Transverse colon (tissue), 4 donors: ENCODE measurements around the gene TBL1XR1.

ENCODE experiments used
- EP300 ChIP-seq: sonication (generic); formaldehyde crosslinking; IDR thresholded peaks from one replicate; pipeline ENCODE4 v1.6.1; 2017; ENCODE audit warnings: antibody characterized with exemption, low read depth
- POLR2AphosphoS5 ChIP-seq, 3 donors: sonication (generic); formaldehyde crosslinking; IDR thresholded peaks; one replicate each; pipeline ENCODE4 v1.6.1; 2016; ENCODE audit warnings: antibody characterized with exemption in 3 of 3
- TF ChIP-seq, protein P1 (sequence below), 5 experiments: fragments of 200-600 bp in 3 of 5; fragments of 450-650 bp in 2 of 5; sonication (generic) in 3 of 5; IDR thresholded peaks; 1 replicate in 2 of 5; 2 replicates in 3 of 5; pipeline ENCODE4 v1.5.1; 2016 to 2017; ENCODE audit warnings: antibody characterized with exemption in 5 of 5, inconsistent platforms in 3 of 5, mild to moderate bottlenecking in 2 of 5, moderate library complexity in 1 of 5

DNA sequence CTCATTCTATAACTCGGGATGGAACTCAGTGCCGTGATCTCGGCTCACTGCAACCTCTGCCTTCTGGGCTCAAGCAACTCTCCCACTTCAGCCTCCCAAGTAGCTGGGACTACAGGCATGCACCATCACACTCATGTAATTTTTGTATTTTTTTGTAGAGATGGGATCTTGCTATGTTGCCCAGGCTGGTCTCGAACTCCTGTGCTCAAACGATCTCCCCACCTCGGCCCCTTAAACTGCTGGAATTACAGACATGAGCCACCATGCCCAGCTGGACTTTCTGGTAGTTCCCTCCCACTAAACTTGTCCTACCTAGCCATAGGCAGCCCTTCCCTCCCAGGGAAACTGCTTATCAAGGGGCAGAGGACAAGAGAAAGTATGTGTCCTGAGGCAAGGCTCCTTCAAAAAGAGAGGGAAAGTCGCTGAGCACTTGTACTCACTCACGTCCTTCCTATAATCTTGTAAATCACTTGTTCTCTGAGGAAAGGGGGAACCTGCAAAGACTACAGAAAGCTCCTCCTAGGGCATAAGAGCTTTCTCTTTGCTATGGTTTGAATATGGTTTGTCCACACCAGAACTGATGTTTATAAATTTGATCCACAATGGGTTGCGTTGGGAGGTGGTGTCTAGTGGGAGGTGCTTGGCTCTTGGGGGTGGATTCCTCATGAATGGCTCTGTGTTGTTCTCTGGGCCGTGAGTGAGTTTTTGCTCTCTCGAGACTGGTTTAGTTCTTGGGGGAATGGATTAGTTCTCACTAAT, 13.6 kb upstream of the TBL1XR1 start:
- TF ChIP-seq POLR2AphosphoS5 (IDR thresholded peaks at IDR 0.05) (no peak), EP300 (no peak)
- TF ChIP-seq, protein P1, sequence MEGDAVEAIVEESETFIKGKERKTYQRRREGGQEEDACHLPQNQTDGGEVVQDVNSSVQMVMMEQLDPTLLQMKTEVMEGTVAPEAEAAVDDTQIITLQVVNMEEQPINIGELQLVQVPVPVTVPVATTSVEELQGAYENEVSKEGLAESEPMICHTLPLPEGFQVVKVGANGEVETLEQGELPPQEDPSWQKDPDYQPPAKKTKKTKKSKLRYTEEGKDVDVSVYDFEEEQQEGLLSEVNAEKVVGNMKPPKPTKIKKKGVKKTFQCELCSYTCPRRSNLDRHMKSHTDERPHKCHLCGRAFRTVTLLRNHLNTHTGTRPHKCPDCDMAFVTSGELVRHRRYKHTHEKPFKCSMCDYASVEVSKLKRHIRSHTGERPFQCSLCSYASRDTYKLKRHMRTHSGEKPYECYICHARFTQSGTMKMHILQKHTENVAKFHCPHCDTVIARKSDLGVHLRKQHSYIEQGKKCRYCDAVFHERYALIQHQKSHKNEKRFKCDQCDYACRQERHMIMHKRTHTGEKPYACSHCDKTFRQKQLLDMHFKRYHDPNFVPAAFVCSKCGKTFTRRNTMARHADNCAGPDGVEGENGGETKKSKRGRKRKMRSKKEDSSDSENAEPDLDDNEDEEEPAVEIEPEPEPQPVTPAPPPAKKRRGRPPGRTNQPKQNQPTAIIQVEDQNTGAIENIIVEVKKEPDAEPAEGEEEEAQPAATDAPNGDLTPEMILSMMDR (IDR thresholded peaks at IDR 0.05), result no peak
